B cell (primary cell): ENCODE data around the gene TMEM253. TPM values are rescaled to one million over a fixed set of nuclear protein-coding genes. Genes with fewer than 3 reads are reported as not detected.

Experiments used
- ATAC-seq: fragments of 200-7000 bp; cut with Tn5 transposase; one replicate; pipeline ENCODE4 v1.10.0; 2021; ENCODE audit warnings: low read depth, mild to moderate bottlenecking, moderate number of reproducible peaks, moderate library complexity
- CTCF ChIA-PET: fragments of 350-600 bp; sonication (Branson Sonifier 250); formaldehyde crosslinking; loops from one replicate; lab custom pipeline; 2021; ENCODE audit warnings: antibody characterized with exemption, inconsistent platforms; lab: Charles Lee
- POLR2A ChIA-PET: fragments of 350-600 bp; sonication (Branson Sonifier 250); formaldehyde crosslinking; loops from one replicate; lab custom pipeline; 2021; ENCODE audit warnings: antibody characterized with exemption; lab: Charles Lee
- DNase-seq: peaks from one replicate; pipeline ENCODE4 v3.0.0; 2013
- H2AFZ ChIP-seq: 2 replicates; pipeline ENCODE4 v1.6.1; 2012; ENCODE audit warnings: mild to moderate bottlenecking, low read depth, low read length; ENCODE audit not compliant: insufficient read depth, poor library complexity, severe bottlenecking
- H3K27ac ChIP-seq, 2 donors: 1 replicate in 1 of 2; 2 replicates in 1 of 2; pipeline ENCODE4 v1.5.1; 2012 to 2013; ENCODE audit warnings: low read length in 2 of 2, mild to moderate bottlenecking in 2 of 2, moderate library complexity in 1 of 2
- H3K27me3 ChIP-seq, 4 experiments: fragments of 200-600 bp in 1 of 4; sonication (generic) in 1 of 4; replicated peaks in 1 of 4; 1 replicate in 2 of 4; 2 replicates in 2 of 4; pipeline versions ENCODE4 v1.6.1 to v1.7.0; 2013 to 2016; ENCODE audit warnings: low read length in 3 of 4, mild to moderate bottlenecking in 2 of 4, mixed read lengths in 1 of 4, moderate library complexity in 1 of 4; ENCODE audit not compliant: insufficient read depth in 4 of 4, control insufficient read depth in 3 of 4; ENCODE audit errors: control extremely low read depth in 1 of 4
- H3K36me3 ChIP-seq, 2 experiments: replicated peaks in 1 of 2; 1 replicate in 1 of 2; 2 replicates in 1 of 2; pipeline versions ENCODE4 v1.6.1 to v1.7.1; 2013; ENCODE audit warnings: low read length in 1 of 2; ENCODE audit not compliant: insufficient read depth in 2 of 2, control insufficient read depth in 1 of 2; ENCODE audit errors: control extremely low read depth in 1 of 2, extremely low read depth in 1 of 2
- H3K4me1 ChIP-seq, 2 donors: fragments of 200-600 bp in 1 of 2; sonication (generic) in 1 of 2; 1 replicate in 1 of 2; 2 replicates in 1 of 2; pipeline versions ENCODE4 v1.5.1 to v1.6.1; 2013 to 2017; ENCODE audit warnings: low read length in 2 of 2; ENCODE audit not compliant: control insufficient read depth in 2 of 2, insufficient read depth in 2 of 2
- H3K4me2 ChIP-seq: replicated peaks from 2 replicates; pipeline ENCODE3; 2012; ENCODE audit warnings: mild to moderate bottlenecking, low read depth, low read length; ENCODE audit not compliant: poor library complexity, severe bottlenecking
- H3K4me3 ChIP-seq, 5 experiments: fragments of 200-600 bp in 1 of 5; sonication (generic) in 1 of 5; 1 replicate in 3 of 5; 2 replicates in 2 of 5; pipeline versions ENCODE4 v1.5.1 to v1.7.0; 2011 to 2016; ENCODE audit warnings: low read length in 4 of 5, mild to moderate bottlenecking in 4 of 5, low read depth in 2 of 5, control low read depth in 1 of 5, moderate library complexity in 1 of 5; ENCODE audit not compliant: insufficient read depth in 1 of 5; ENCODE audit errors: control extremely low read depth in 1 of 5, extremely low read depth in 1 of 5
- H3K79me2 ChIP-seq: fragments of 200-600 bp; sonication (generic); one replicate; pipeline ENCODE4 v1.6.0; 2016; ENCODE audit warnings: low read length; ENCODE audit not compliant: control insufficient read depth, insufficient read depth
- H3K9ac ChIP-seq: fragments of 200-600 bp; sonication (generic); 2 replicates; pipeline ENCODE4 v1.6.1; 2017; ENCODE audit warnings: mild to moderate bottlenecking, low read length, moderate library complexity
- H3K9me3 ChIP-seq, 3 donors: one replicate each; pipeline versions ENCODE4 v1.6.1 to v1.7.1; 2013; ENCODE audit warnings: low read length in 2 of 3; ENCODE audit not compliant: control insufficient read depth in 2 of 3, insufficient read depth in 1 of 3; ENCODE audit errors: control extremely low read depth in 1 of 3
- H4K20me1 ChIP-seq: 2 replicates; pipeline ENCODE4 v1.6.0; 2012; ENCODE audit warnings: mild to moderate bottlenecking, low read length; ENCODE audit not compliant: insufficient read depth, control insufficient read depth, poor library complexity, severe bottlenecking
- H3K27ac Mint-ChIP-seq: one replicate; pipeline ENCODE4 v1.8.0; 2021; ENCODE audit warnings: mixed read lengths
- H3K27me3 Mint-ChIP-seq: one replicate; pipeline ENCODE4 v1.8.0; 2021; ENCODE audit warnings: mixed read lengths
- H3K4me1 Mint-ChIP-seq: one replicate; pipeline ENCODE4 v1.8.0; 2021; ENCODE audit warnings: mixed read lengths
- H3K4me3 Mint-ChIP-seq: one replicate; pipeline ENCODE4 v1.8.0; 2021; ENCODE audit warnings: mixed read lengths
- H3K9me3 Mint-ChIP-seq: one replicate; pipeline ENCODE4 v1.8.0; 2022; ENCODE audit warnings: mixed read lengths; ENCODE audit not compliant: insufficient read depth
- EZH2 ChIP-seq: IDR thresholded peaks from 2 replicates; pipeline ENCODE4 v1.6.1; 2012; ENCODE audit warnings: borderline replicate concordance, low read depth, mild to moderate bottlenecking, moderate library complexity, low read length; ENCODE audit not compliant: insufficient read depth, poor library complexity, severe bottlenecking
- WGBS: methylation state at CpG from one replicate; pipeline ENCODE4 v1.1.5; 2013; ENCODE audit warnings: missing lambda C conversion rate; ENCODE audit not compliant: insufficient coverage; 5-methylcytosine and 5-hydroxymethylcytosine counted together
- intact Hi-C: fragments of 100-400 bp; cut with micrococcal nuclease; formaldehyde crosslinking; loops from one replicate; pipeline ENCODE4 v1.10.0; 2022
- polyA plus RNA-seq: library from polyadenylated mRNA; depleted of rRNA; stranded (reverse); fragments of >200 nt; gene quantifications from 2 replicates; pipeline ENCODE4 v1.2.3, GENCODE V29; 2012
- total RNA-seq, 2 donors: library from RNA; stranded (reverse); fragments of 120-200 nt in 1 of 2; gene quantifications; 1 replicate in 1 of 2; 2 replicates in 1 of 2; pipeline versions ENCODE4 v1.2.3 to v1.2.4, GENCODE V29; 2013 to 2022
- TF ChIP-seq, protein P1 (sequence below): fragments of 200-600 bp; IDR thresholded peaks from one replicate; pipeline ENCODE4 v1.8.0; 2022; ENCODE audit warnings: antibody characterized with exemption, mild to moderate bottlenecking

The TMEM253 gene
- total and polyA plus RNA-seq, 2 donors (not counting 1 experiment from before 2014, with no cell fraction given), result not detected

DNA sequence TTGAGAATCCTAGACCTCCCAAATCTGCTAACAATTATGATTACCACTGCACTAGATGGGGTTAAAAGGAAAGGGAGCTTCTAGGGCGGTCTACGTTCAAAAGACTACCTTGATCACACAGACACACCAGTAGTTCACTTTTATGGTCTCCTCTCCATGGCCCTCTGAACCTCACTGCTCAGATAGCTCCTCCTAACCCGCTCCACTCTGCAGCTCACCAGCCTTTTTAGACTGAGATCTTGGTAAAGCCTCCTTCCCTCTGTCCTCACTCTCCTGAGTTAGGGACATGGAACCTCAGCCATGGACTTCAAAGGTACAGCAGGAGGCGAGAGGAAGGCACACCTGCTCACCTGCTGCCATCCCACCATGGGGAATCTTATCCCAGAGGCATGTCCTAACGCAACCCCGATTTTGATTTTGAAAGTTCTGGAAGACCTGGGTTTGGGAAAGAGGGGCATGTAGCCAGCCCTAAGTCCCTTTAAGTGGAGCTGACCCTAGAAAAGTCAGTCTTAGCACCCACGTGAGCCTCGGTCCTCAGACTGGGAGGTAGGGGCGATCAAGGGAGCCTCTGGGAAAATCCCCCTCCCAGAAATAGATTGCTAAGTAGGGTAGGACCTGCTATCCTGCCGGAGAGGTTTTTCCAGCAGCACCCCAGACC lies 3.8 kb upstream of the TMEM253 start:
- CTCF ChIA-PET, result interaction anchor here (1.1 to 7.5 kb wide), 8 partner anchors 7 to 82 kb away, joined by 3 to 171 read pairs (median 14); partner anchors contain the start of genes ARHGEF40 and TMEM253
- DNase-seq (no peak), ATAC-seq (no peak)
- Histone ChIP-seq H3K27me3 (peaks cover 0 to 31% (median 18%) of the 10 kb centered on the region in 4 experiments), H4K20me1 (no peaks in the 10 kb centered on the region), H3K4me2 (peak overlapping the region; percentile 68), H3K79me2 (no peaks in the 10 kb centered on the region), H3K27ac (no peak overlapping the region), H3K9me3 (no peaks in the 10 kb centered on the region), H3K36me3 (no peaks in the 10 kb centered on the region), H3K9ac (no peak overlapping the region), H3K4me3 (peak overlapping the region in 2 of 5 experiments; percentile 26 to 36), H3K4me1 (peaks cover 13 to 23% of the 10 kb centered on the region in 2 donors), H2AFZ (peak overlapping the region; percentile 53)
- Mint-ChIP-seq H3K27me3 (peaks cover 26% of the 10 kb centered on the region), H3K9me3 (no peaks in the 10 kb centered on the region), H3K4me1 (peaks cover 16% of the 10 kb centered on the region), H3K27ac (peak overlapping the region; percentile 63), H3K4me3 (peak overlapping the region; percentile 78)
- WGBS, result 100% methylated on average over 2 of the region's 10 CpGs
- POLR2A ChIA-PET, result interaction anchor here (1.8 kb wide), 1 partner anchor 26 kb away, joined by 10 read pairs; no protein-coding TSS in a partner anchor
- intact Hi-C loops, result no loop called here
- no peak for TF ChIP-seq EZH2
- TF ChIP-seq, protein P1, sequence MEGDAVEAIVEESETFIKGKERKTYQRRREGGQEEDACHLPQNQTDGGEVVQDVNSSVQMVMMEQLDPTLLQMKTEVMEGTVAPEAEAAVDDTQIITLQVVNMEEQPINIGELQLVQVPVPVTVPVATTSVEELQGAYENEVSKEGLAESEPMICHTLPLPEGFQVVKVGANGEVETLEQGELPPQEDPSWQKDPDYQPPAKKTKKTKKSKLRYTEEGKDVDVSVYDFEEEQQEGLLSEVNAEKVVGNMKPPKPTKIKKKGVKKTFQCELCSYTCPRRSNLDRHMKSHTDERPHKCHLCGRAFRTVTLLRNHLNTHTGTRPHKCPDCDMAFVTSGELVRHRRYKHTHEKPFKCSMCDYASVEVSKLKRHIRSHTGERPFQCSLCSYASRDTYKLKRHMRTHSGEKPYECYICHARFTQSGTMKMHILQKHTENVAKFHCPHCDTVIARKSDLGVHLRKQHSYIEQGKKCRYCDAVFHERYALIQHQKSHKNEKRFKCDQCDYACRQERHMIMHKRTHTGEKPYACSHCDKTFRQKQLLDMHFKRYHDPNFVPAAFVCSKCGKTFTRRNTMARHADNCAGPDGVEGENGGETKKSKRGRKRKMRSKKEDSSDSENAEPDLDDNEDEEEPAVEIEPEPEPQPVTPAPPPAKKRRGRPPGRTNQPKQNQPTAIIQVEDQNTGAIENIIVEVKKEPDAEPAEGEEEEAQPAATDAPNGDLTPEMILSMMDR, result no peak

- Histone ChIP-seq H3K27ac (no peak overlapping the region), H3K27me3 (peaks cover 0 to 31% (median 18%) of the 10 kb centered on the region in 4 experiments), H3K4me2 (peak overlapping the region; percentile 68), H3K9ac (no peak overlapping the region), H4K20me1 (no peaks in the 10 kb centered on the region), H3K9me3 (no peaks in the 10 kb centered on the region), H3K4me3 (peak overlapping the region in 3 of 5 experiments; percentile 23 to 36 (median 26)), H3K4me1 (peaks cover 13 to 18% of the 10 kb centered on the region in 2 donors), H2AFZ (peak overlapping the region; percentile 53), H3K36me3 (no peaks in the 10 kb centered on the region), H3K79me2 (no peaks in the 10 kb centered on the region)
- H3K9me3 Mint-ChIP-seq, result no peaks in the 10 kb centered on the region
- CTCF ChIA-PET, result interaction anchor here (1.0 to 7.5 kb wide), 9 partner anchors 6 to 82 kb away, joined by 3 to 171 read pairs (median 6); partner anchors contain the start of genes ARHGEF40 and TMEM253
- no peak for ATAC-seq
- no CpG with 5 or more reads among the region's 19 CpGs for WGBS
- POLR2A ChIA-PET, result interaction anchor here (0.6 to 1.8 kb wide), 3 partner anchors 10 to 109 kb away, joined by 3 to 10 read pairs (median 4); no protein-coding TSS in a partner anchor
- peak overlapping the region; percentile 59 for H3K27ac Mint-ChIP-seq
- peaks cover 12% of the 10 kb centered on the region for H3K4me1 Mint-ChIP-seq
- peak; percentile 47 for DNase-seq
- intact Hi-C loops, result no loop called here
- H3K4me3 Mint-ChIP-seq, result peak overlapping the region; percentile 78
- TF ChIP-seq EZH2, result no peak
- TF ChIP-seq, protein P1, result no peak
- peaks cover 26% of the 10 kb centered on the region for H3K27me3 Mint-ChIP-seq
Measured at GRCh38 chr14:21097636-21098075, 3.2 kb upstream of the TMEM253 start.
